RWPE2 (cell line): Measurements from ENCODE around the gene TAPBPL.

Experiments
- ATAC-seq: fragments of 200-7000 bp; cut with Tn5 transposase; 3 replicates; pipeline ENCODE4 v1.9.1; 2021; ENCODE audit warnings: low read depth
- DNase-seq: peaks from one replicate; pipeline ENCODE4 v3.0.0-alpha.2; 2020; ENCODE audit warnings: low spot score
- H3K27ac ChIP-seq: fragments of 450-650 bp; 2 replicates; pipeline ENCODE4 v1.5.1; 2017; ENCODE audit warnings: mild to moderate bottlenecking; ENCODE audit not compliant: poor library complexity, severe bottlenecking
- H3K27me3 ChIP-seq: fragments of 250-450 bp; sonication (Bioruptor Pico); 2 replicates; pipeline ENCODE4 v1.5.1; 2021; ENCODE audit warnings: mild to moderate bottlenecking, moderate library complexity; ENCODE audit not compliant: insufficient read depth, poor library complexity, severe bottlenecking
- H3K36me3 ChIP-seq: fragments of 250-450 bp; sonication (Bioruptor Pico); 2 replicates; pipeline ENCODE4 v1.5.1; 2020; ENCODE audit warnings: low read depth, mild to moderate bottlenecking, moderate library complexity
- H3K4me1 ChIP-seq: fragments of 250-450 bp; sonication (Bioruptor Pico); 2 replicates; pipeline ENCODE4 v1.5.1; 2021; ENCODE audit warnings: mild to moderate bottlenecking, moderate library complexity; ENCODE audit not compliant: insufficient read depth, poor library complexity, severe bottlenecking
- H3K4me3 ChIP-seq: fragments of 250-450 bp; sonication (Bioruptor Pico); 2 replicates; pipeline ENCODE4 v1.5.1; 2021; ENCODE audit warnings: mild to moderate bottlenecking, moderate library complexity; ENCODE audit not compliant: severe bottlenecking
- H3K9me3 ChIP-seq: fragments of 250-450 bp; sonication (Bioruptor Pico); 2 replicates; pipeline ENCODE4 v1.5.1; 2021; ENCODE audit warnings: mild to moderate bottlenecking, moderate library complexity; ENCODE audit not compliant: severe bottlenecking
- CTCF ChIP-seq: fragments of 450-650 bp; IDR thresholded peaks from one replicate; pipeline ENCODE4 v1.5.1; 2017; ENCODE audit warnings: mild to moderate bottlenecking, moderate library complexity; ENCODE audit not compliant: poor library complexity, severe bottlenecking

The TAPBPL gene

DNA sequence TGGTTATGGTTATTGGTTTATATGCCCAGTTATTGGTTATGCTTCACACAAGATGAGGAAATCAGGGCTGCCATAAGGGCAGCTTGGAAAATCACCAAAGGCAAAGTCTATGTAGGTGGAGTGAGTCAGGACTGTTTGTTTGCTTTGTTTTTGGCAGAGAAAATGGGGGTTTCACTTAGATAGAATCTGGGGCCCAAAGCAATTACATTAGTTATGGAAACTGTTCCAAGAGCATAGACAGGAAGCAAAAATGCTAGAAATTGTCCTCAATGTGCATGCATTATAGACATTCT, 16.4 kb downstream of the TAPBPL start:
- no peaks in the 10 kb centered on the region for H3K27me3 ChIP-seq
- ATAC-seq (no peak), DNase-seq (no peak)
- H3K36me3 ChIP-seq = peaks cover 11% of the 10 kb centered on the region; the same call in 1 of the 2 replicates
- no peaks in the 10 kb centered on the region for H3K9me3 ChIP-seq
- no peak for TF ChIP-seq CTCF
- no peak overlapping the region for H3K4me3 ChIP-seq
- H3K4me1 ChIP-seq = peaks cover 4% of the 10 kb centered on the region
- no peak overlapping the region for H3K27ac ChIP-seq

DNA sequence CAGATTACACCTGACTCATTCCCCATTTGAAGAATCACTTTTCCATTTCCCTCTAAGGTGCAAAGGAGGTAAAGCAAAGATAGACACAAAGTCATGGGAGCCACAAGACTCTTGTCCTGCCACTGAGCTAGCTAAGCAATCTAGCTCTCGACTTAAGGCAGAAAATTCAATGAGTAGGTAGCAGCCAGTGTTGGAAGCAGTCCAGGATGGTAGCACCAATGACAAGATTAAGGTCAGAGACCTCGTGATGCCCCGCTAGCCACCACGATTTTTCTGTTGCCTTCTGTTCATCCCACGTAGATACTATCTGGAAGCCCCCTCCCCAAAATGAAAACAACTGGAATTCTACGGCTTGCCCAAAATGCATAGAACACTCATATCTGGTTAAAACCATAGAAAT, 17.2 kb downstream of the TAPBPL start:
- H3K4me3 ChIP-seq = no peak overlapping the region
- peaks cover 11% of the 10 kb centered on the region; the same call in 1 of the 2 replicates for H3K36me3 ChIP-seq
- no peak for TF ChIP-seq CTCF
- no peaks in the 10 kb centered on the region for H3K27me3 ChIP-seq
- no peak for DNase-seq
- H3K9me3 ChIP-seq = no peaks in the 10 kb centered on the region
- no peak for ATAC-seq
- H3K27ac ChIP-seq = no peak overlapping the region
- H3K4me1 ChIP-seq = peaks cover 4% of the 10 kb centered on the region

- peaks cover 8% of the 10 kb centered on the region; the same call in 1 of the 2 replicates for H3K36me3 ChIP-seq
- peak overlapping the region; percentile 40 for H3K27ac ChIP-seq
- no peaks in the 10 kb centered on the region for H3K27me3 ChIP-seq
- no peak for TF ChIP-seq CTCF
- H3K4me3 ChIP-seq = peak overlapping the region; percentile 52
- H3K9me3 ChIP-seq = no peaks in the 10 kb centered on the region
- no peak; the same call in 2 of the 3 replicates for ATAC-seq
- DNase-seq = no peak
- H3K4me1 ChIP-seq = peaks cover 4% of the 10 kb centered on the region
These were observed 17.9 kb downstream of the TAPBPL start for GRCh38 chr12:6469609-6470374.

GRCh38 chr12:6470375-6471163, 18.7 kb downstream of the TAPBPL start, which contains the start of gene VAMP1:
VAMP1 (minus strand) TSS chr12:6470677; CDS start chr12:6470531, 146 bp downstream.
- peak; percentile 94 for ATAC-seq

More at GRCh38 chr12:6470375-6471163, 18.7 kb downstream of the TAPBPL start, which contains the start of gene VAMP1:
- Histone ChIP-seq H3K27me3 (no peaks in the 10 kb centered on the region), H3K36me3 (peaks cover 5% of the 10 kb centered on the region; the same call in 1 of the 2 replicates), H3K9me3 (no peaks in the 10 kb centered on the region), H3K27ac (peak within 1 kb of the TSS; percentile 40), H3K4me3 (peak within 1 kb of the TSS; percentile 52), H3K4me1 (peaks cover 4% of the 10 kb centered on the region)
- DNase-seq = peak; percentile 98
- TF ChIP-seq CTCF = no peak
